Stomach (tissue), 4 donors: ENCODE results near the gene YY1AP1.

ENCODE experiments used
- CTCF ChIP-seq, 7 experiments: fragments of 450-650 bp in 4 of 7; fragments of 200-600 bp in 3 of 7; sonication (generic) in 3 of 7; IDR thresholded peaks; one replicate each; pipeline ENCODE4 v1.5.1; 2016 to 2019; ENCODE audit warnings: antibody characterized with exemption in 7 of 7, control low read depth in 2 of 7, mild to moderate bottlenecking in 1 of 7
- EP300 ChIP-seq: sonication (generic); formaldehyde crosslinking; IDR thresholded peaks from one replicate; pipeline ENCODE4 v1.6.1; 2017; ENCODE audit warnings: antibody characterized with exemption
- POLR2A ChIP-seq, 4 donors: fragments of 450-650 bp; IDR thresholded peaks; one replicate each; pipeline ENCODE4 v1.6.1; 2016; ENCODE audit warnings: antibody characterized with exemption in 4 of 4, control low read depth in 2 of 4, mild to moderate bottlenecking in 1 of 4, moderate library complexity in 1 of 4
- POLR2AphosphoS5 ChIP-seq, 3 donors: sonication (generic); formaldehyde crosslinking; IDR thresholded peaks; one replicate each; pipeline ENCODE4 v1.6.1; 2016; ENCODE audit warnings: antibody characterized with exemption in 3 of 3

- TF ChIP-seq CTCF (IDR thresholded peaks at IDR 0.05) (peak in 2 of 7 experiments; percentile 34 to 38), POLR2A (IDR thresholded peaks at IDR 0.05) (no peak), POLR2AphosphoS5 (IDR thresholded peaks at IDR 0.05) (peak in 2 of 3 donors; percentile 48 to 83), EP300 (no peak)
Observed at GRCh38 chr1:155648207-155649147, 40.1 kb downstream of the YY1AP1 start.
